PC-3 (cell line): ENCODE measurements around the gene ACLY. TPM values are rescaled to one million over a fixed set of nuclear protein-coding genes. Genes with fewer than 3 reads are reported as not detected.

ENCODE experiments used
- ATAC-seq: fragments of 200-7000 bp; cut with Tn5 transposase; 2 replicates; pipeline ENCODE4 v1.9.1; 2020; ENCODE audit warnings: mild to moderate bottlenecking, moderate library complexity
- BruUV-seq: library from RNA; stranded (reverse); fragments of 400-500 nt; replicated peaks from 2 replicates; lab custom pipeline; 2021; lab: Mats Ljungman, UMichigan
- CTCF ChIA-PET: fragments of 300-600 bp; sonication (Branson Sonifier 250); formaldehyde crosslinking; loops from one replicate; lab custom pipeline; 2022; ENCODE audit warnings: antibody characterized with exemption; lab: Charles Lee
- POLR2A ChIA-PET: fragments of 300-600 bp; sonication (Branson Sonifier 250); formaldehyde crosslinking; loops from one replicate; lab custom pipeline; 2022; ENCODE audit warnings: antibody characterized with exemption; ENCODE audit not compliant: unreplicated experiment; lab: Charles Lee
- DNase-seq: peaks from one replicate; pipeline ENCODE4 v3.0.0-alpha.2; 2015
- H2AFZ ChIP-seq: fragments of 300-600 bp; sonication (generic); 2 replicates; pipeline ENCODE4 v1.6.0; 2016; ENCODE audit warnings: antibody characterized with exemption, low read length
- H3F3A ChIP-seq: fragments of 300-600 bp; sonication (generic); one replicate; pipeline ENCODE4 v1.6.0; 2017; ENCODE audit warnings: antibody characterized with exemption, low read length, control low read depth, mild to moderate bottlenecking; ENCODE audit not compliant: unreplicated experiment
- H3K27ac ChIP-seq: fragments of 300-600 bp; sonication (generic); 2 replicates; pipeline ENCODE4 v1.5.1; 2016; ENCODE audit warnings: mild to moderate bottlenecking, low read length
- H3K27me3 ChIP-seq: fragments of 300-600 bp; sonication (generic); 2 replicates; pipeline ENCODE4 v1.6.1; 2016; ENCODE audit warnings: low read length, mixed read lengths
- H3K36me3 ChIP-seq: fragments of 300-600 bp; sonication (generic); 2 replicates; pipeline ENCODE4 v1.6.1; 2016; ENCODE audit warnings: low read depth, mixed run types, low read length, mixed read lengths
- H3K4me1 ChIP-seq: fragments of 300-600 bp; sonication (generic); 2 replicates; pipeline ENCODE4 v1.5.1; 2016; ENCODE audit warnings: low read length; ENCODE audit not compliant: insufficient read depth
- H3K4me2 ChIP-seq: fragments of 300-600 bp; sonication (generic); 2 replicates; pipeline ENCODE4 v1.6.0; 2016; ENCODE audit warnings: low read length
- H3K4me3 ChIP-seq: fragments of 300-600 bp; sonication (generic); 2 replicates; pipeline ENCODE4 v1.5.1; 2016; ENCODE audit warnings: mild to moderate bottlenecking, low read length, mixed read lengths
- H3K79me2 ChIP-seq: fragments of 300-600 bp; sonication (generic); 2 replicates; pipeline ENCODE4 v1.6.1; 2017; ENCODE audit warnings: low read length, mixed read lengths
- H3K9ac ChIP-seq: fragments of 300-600 bp; sonication (generic); 2 replicates; pipeline ENCODE4 v1.6.0; 2016; ENCODE audit warnings: mild to moderate bottlenecking, low read length
- H3K9me2 ChIP-seq: fragments of 300-600 bp; sonication (generic); replicated peaks from 2 replicates; pipeline ENCODE4 v1.6.1; 2016; ENCODE audit warnings: mixed run types, low read length, mixed read lengths
- H3K9me3 ChIP-seq: fragments of 300-600 bp; sonication (generic); 2 replicates; pipeline ENCODE4 v1.6.1; 2016; ENCODE audit warnings: low read length, mixed read lengths
- H4K20me1 ChIP-seq: fragments of 300-600 bp; sonication (generic); 2 replicates; pipeline ENCODE4 v1.6.1; 2016; ENCODE audit warnings: low read length, mixed read lengths
- CTCF ChIP-seq: fragments of 300-600 bp; sonication (generic); conservative IDR thresholded peaks from 2 replicates; pipeline ENCODE4 v1.5.1; 2017; ENCODE audit warnings: antibody characterized with exemption, low read depth, mild to moderate bottlenecking, low read length
- EZH2 ChIP-seq: fragments of 300-600 bp; sonication (generic); IDR thresholded peaks from one replicate; pipeline ENCODE4 v1.6.1; 2017; ENCODE audit warnings: antibody characterized with exemption, mild to moderate bottlenecking, low read length; ENCODE audit not compliant: unreplicated experiment
- EZH2phosphoT487 ChIP-seq: fragments of 300-600 bp; sonication (generic); IDR thresholded peaks from 2 replicates; pipeline ENCODE4 v1.6.1; 2018; ENCODE audit warnings: mild to moderate bottlenecking, antibody characterized with exemption, low read length, borderline replicate concordance
- intact Hi-C: fragments of 100-400 bp; cut with micrococcal nuclease; formaldehyde crosslinking; loops from 2 replicates; pipeline ENCODE4 v1.9.0; 2023
- total RNA-seq: library from RNA; depleted of rRNA; stranded (reverse); fragments of >200 nt; gene quantifications from 2 replicates; pipeline ENCODE4 v1.2.3, GENCODE V29; 2014

The ACLY gene
- total RNA-seq, 1 experiment from 2014 or later, result 114 TPM

GRCh38 chr17:41892021-41892376 lies 26.8 kb downstream of the ACLY start:
- Histone ChIP-seq H3K4me1 (no peaks in the 10 kb centered on the region), H3K4me2 (no peak overlapping the region), H3F3A (no peaks in the 10 kb centered on the region), H3K36me3 (peaks cover 11% of the 10 kb centered on the region; the same call in 1 of the 2 replicates), H3K4me3 (no peak overlapping the region), H3K9me3 (no peaks in the 10 kb centered on the region), H3K27ac (no peak overlapping the region), H2AFZ (no peak overlapping the region), H4K20me1 (no peaks in the 10 kb centered on the region), H3K27me3 (no peaks in the 10 kb centered on the region), H3K9me2 (no peaks in the 10 kb centered on the region), H3K79me2 (no peaks in the 10 kb centered on the region), H3K9ac (no peak overlapping the region)
- no TSS peak for BruUV-seq
- ChIA-PET POLR2A (no interaction called here), CTCF (no interaction called here)
- ATAC-seq (no peak), DNase-seq (no peak)
- intact Hi-C loops, result no loop called here
- TF ChIP-seq EZH2 (no peak), EZH2phosphoT487 (no peak), CTCF (no peak)

DNA sequence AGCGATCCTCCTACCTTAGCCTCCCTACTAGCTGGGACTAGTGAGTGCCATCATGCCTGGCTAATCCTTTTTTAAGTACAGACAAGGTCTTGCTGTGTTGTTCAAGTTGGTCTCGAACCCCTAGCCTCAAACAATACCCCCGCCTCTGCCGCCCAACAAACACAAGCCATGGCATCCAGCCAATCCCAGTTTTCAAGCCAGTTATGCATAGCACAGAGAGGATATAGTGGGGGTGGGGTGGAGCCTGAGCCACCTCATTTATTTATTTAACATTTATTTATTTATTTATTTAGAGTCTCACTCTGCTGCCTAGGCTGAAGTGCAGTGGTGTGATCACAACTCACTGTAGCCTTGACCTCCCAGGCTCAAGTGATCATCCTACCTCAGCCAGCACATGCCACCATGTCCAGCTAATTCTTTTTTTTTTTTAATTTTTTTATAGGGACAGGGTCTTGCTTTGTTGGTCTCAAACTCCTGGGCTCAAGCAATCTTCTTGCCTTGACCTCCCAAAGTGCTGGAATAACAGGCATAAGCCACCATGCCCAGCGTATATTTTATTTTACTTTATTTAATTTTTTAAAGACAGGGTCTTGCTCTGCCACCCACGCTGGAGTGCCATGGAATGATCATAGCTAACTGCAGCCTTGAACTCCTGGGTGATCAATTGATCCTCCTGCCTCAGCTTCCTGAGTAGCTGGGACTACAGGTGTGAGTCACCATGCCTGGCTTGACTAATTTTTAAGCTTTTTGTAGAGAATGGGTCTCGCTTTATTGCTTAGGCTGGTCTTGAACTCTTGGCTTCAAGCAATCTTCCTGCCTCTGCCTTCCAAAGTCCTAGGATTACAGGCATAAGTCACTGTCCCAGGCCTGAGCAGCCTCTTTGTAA lies 27.4 kb downstream of the ACLY start:
- no peak for ATAC-seq
- no peak for TF ChIP-seq CTCF
- TF ChIP-seq EZH2, result no peak
- no peak for TF ChIP-seq EZH2phosphoT487
- no peak for DNase-seq
- no peaks in the 10 kb centered on the region for H3K9me2 ChIP-seq
- no TSS peak for BruUV-seq
- no peak overlapping the region for H3K4me3 ChIP-seq
- no peak overlapping the region for H3K9ac ChIP-seq
- no peaks in the 10 kb centered on the region for H3K79me2 ChIP-seq
- H3K4me1 ChIP-seq, result no peaks in the 10 kb centered on the region
- no peak overlapping the region for H3K4me2 ChIP-seq
- H3F3A ChIP-seq, result no peaks in the 10 kb centered on the region
- H3K27me3 ChIP-seq, result no peaks in the 10 kb centered on the region
- CTCF ChIA-PET, result no interaction called here
- intact Hi-C loops, result no loop called here
- H4K20me1 ChIP-seq, result no peaks in the 10 kb centered on the region
- no peak overlapping the region for H2AFZ ChIP-seq
- POLR2A ChIA-PET, result no interaction called here
- peaks cover 13% of the 10 kb centered on the region; the same call in 1 of the 2 replicates for H3K36me3 ChIP-seq
- H3K27ac ChIP-seq, result no peak overlapping the region
- H3K9me3 ChIP-seq, result no peaks in the 10 kb centered on the region

GRCh38 chr17:41888332-41888965 lies 30.3 kb downstream of the ACLY start:
- H3K4me2 ChIP-seq, result no peak overlapping the region
- no TSS peak for BruUV-seq
- peaks cover 34% of the 10 kb centered on the region for H3K36me3 ChIP-seq

More at GRCh38 chr17:41888332-41888965, 30.3 kb downstream of the ACLY start:
- ATAC-seq, result no peak
- intact Hi-C loops, result no loop called here
- no peak overlapping the region for H3K27ac ChIP-seq
- TF ChIP-seq CTCF (no peak), EZH2phosphoT487 (no peak), EZH2 (no peak)
- H2AFZ ChIP-seq, result no peak overlapping the region
- H3K9me2 ChIP-seq, result no peaks in the 10 kb centered on the region
- H3K9ac ChIP-seq, result no peak overlapping the region
- H3F3A ChIP-seq, result no peaks in the 10 kb centered on the region
- POLR2A ChIA-PET, result no interaction called here
- no peaks in the 10 kb centered on the region for H4K20me1 ChIP-seq
- no peaks in the 10 kb centered on the region for H3K9me3 ChIP-seq
- CTCF ChIA-PET, result no interaction called here
- DNase-seq, result no peak
- no peaks in the 10 kb centered on the region for H3K27me3 ChIP-seq
- H3K4me3 ChIP-seq, result no peak overlapping the region
- H3K4me1 ChIP-seq, result no peaks in the 10 kb centered on the region
- no peaks in the 10 kb centered on the region for H3K79me2 ChIP-seq
